Stimulated activated naive CD8-positive, alpha-beta T cell treated with anti-CD3 and anti-CD28 coated beads, Interleukin-15, amount 100 ng/mL, for 72 hours (primary cell): Measurements from ENCODE around the gene RANBP1.

Source experiments
- ATAC-seq: fragments of 150-1000 bp; cut with Tn5 transposase; 2 replicates; pipeline ENCODE4 v1.10.0; 2021; ENCODE audit warnings: mild to moderate bottlenecking, moderate library complexity
- DNase-seq, 2 donors: peaks; one replicate each; pipeline ENCODE4 v3.0.0; 2021 to 2022
- H3K27ac Mint-ChIP-seq, 2 donors: one replicate each; pipeline ENCODE4 v1.8.0; 2022; ENCODE audit warnings: mild to moderate bottlenecking in 2 of 2, mixed read lengths in 2 of 2, moderate library complexity in 2 of 2
- H3K27me3 Mint-ChIP-seq: one replicate; pipeline ENCODE4 v1.8.0; 2022; ENCODE audit warnings: mixed read lengths
- H3K4me1 Mint-ChIP-seq: one replicate; pipeline ENCODE4 v1.8.0; 2022; ENCODE audit warnings: mild to moderate bottlenecking, mixed read lengths
- H3K4me3 Mint-ChIP-seq, 2 donors: one replicate each; pipeline ENCODE4 v1.8.0; 2022; ENCODE audit warnings: mild to moderate bottlenecking in 2 of 2, mixed read lengths in 2 of 2, moderate library complexity in 1 of 2
- H3K9me3 Mint-ChIP-seq, 2 donors: one replicate each; pipeline ENCODE4 v1.8.0; 2022; ENCODE audit warnings: mixed read lengths in 2 of 2

RANBP1 gene

DNA sequence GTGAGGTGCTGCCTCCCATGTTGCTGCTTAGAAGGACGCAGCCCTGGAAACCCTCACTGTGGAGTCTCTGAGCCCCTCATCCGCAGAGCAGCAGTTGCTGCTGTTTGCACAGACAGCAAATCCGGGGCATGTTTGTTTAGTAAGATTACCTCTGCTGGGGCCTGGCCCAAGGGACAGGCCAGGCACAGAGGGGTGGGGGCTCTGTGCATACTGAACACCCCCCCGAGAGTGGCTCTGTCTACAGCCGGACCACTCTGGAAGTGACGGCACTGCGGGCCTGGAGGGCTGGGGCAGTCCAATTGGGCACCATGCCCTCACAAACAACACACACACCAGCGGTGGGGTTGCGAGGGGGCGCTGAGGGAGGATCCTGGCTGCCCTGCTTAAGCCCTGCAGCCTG, 57.9 kb downstream of the RANBP1 start:
- Mint-ChIP-seq H3K9me3 (no peaks in the 10 kb centered on the region), H3K27me3 (no peaks in the 10 kb centered on the region), H3K4me1 (no peaks in the 10 kb centered on the region), H3K4me3 (no peak overlapping the region), H3K27ac (no peak overlapping the region)
- ATAC-seq = no peak
- DNase-seq = no peak

DNA sequence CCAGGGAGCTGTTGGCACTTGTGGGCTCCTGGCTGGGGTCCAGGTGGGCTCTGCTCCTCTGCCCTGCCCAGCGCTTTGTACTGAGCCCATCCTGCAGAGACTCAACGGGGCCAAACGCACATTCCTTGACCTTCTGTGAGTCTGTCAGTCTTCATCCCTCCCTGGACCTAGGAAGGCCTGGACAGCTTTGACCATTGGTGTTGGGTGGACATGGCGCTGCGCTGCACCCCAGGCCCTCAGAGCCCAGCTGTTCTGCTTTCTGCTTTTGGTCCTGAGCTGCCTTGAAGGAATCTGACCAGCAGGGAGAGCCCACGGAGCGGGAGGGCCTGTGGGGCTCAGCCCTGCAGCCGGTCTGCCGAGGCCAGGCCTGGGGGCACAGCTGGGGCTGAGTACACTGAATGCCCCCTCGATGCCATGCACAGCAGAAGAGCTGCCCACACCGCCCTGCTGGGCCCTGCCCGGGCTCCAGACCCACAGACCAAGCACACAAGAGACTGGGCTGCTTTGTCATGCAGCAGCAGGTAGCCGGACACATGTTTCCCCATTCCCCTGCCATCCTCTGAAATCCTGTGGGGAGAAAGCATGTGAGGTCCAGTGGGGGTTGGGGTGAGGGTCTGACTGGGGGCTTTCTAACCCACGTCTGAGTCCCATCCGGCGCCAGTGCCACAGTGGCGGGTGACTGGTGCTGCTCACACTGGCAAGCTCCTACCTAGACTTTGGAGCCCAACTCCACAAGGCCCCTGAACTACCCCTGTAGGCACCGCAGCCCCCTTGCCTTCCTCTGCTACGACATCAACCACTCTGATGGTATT, 59.1 kb downstream of the RANBP1 start:
- Mint-ChIP-seq H3K4me1 (no peaks in the 10 kb centered on the region), H3K27me3 (no peaks in the 10 kb centered on the region), H3K27ac (no peak overlapping the region), H3K9me3 (no peaks in the 10 kb centered on the region), H3K4me3 (no peak overlapping the region)
- ATAC-seq = no peak
- no peak for DNase-seq

DNA sequence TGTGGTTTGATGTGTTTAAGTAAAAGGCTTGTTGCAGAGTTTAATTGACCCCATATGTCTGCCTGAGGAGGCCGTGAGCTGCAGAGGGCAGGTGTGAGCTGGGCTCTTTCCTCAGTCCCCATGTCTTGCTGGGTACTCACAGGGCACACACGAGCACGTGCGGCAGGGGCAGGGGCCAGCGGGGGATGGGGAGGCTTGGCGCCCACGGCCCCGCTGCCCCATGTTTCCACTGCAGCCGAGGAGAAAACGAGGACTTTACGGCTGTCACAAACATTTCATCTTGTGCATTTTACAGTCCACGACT, 59.6 kb downstream of the RANBP1 start:
- no peaks in the 10 kb centered on the region for H3K4me1 Mint-ChIP-seq
- H3K9me3 Mint-ChIP-seq = no peaks in the 10 kb centered on the region
- no peak overlapping the region for H3K27ac Mint-ChIP-seq

DNA sequence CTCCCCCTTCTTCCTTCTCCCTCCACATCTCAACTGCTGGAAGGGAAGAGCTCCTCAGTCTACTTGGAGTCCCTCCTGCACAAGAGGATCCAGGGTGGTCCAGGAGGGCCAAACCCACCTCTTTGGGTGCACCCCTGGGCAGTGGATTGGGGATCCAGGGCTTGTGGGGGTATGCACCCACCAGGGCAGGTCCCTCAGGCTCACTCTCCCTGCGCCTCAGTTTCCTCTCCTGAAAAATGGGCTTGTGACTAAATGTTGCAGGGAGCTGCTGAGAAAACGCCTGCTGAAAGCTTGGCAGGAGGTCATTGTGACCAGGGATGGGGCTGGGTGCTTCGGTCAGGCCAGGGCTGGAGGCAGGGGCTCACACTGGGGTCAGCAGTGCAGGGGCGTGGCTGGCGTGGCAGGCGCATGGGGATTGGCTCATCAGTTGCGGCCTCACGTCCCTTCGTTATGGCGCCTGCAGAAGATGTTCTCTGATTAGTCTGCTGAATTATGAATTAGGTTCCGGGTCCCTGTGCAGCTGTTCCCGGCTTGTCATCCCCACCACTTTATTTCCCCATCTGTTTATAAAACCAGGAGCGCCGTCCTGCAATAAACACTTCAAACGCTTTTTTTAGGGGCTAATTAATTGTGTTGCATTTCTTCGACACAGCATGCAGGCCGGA, 60.6 kb downstream of the RANBP1 start:
- no peaks in the 10 kb centered on the region for H3K27me3 Mint-ChIP-seq

More for the DNA sequence above, 59.6 kb downstream of the RANBP1 start:
- Mint-ChIP-seq H3K4me3 (no peak overlapping the region), H3K27me3 (no peaks in the 10 kb centered on the region)
- ATAC-seq (no peak), DNase-seq (no peak)

More for the DNA sequence above, 60.6 kb downstream of the RANBP1 start:
- Mint-ChIP-seq H3K4me1 (no peaks in the 10 kb centered on the region), H3K27ac (no peak overlapping the region), H3K4me3 (no peak overlapping the region), H3K9me3 (no peaks in the 10 kb centered on the region)
- no peak for DNase-seq
- no peak for ATAC-seq
